ENCODE data around the gene ASPRV1. TPM values are rescaled to one million over a fixed set of nuclear protein-coding genes. Genes with fewer than 3 reads are reported as not detected.
"Not testable (repeated sequence)": the region's sequence is repeated elsewhere in the genome, so short reads cannot be mapped to it uniquely, and the experiment has no call there.

The ASPRV1 gene
- total and polyA plus RNA-seq, 4 donors: 0.19 to 0.75 (median 0.23) TPM

GRCh38 chr2:70003093-70003830, 41.8 kb upstream of the ASPRV1 start:
- H3K27ac ChIP-seq (ENCODE audit: low read depth in 1 of 2, low read length in 2 of 2): no peak overlapping the region
- H3K9ac ChIP-seq (ENCODE audit: low read depth in 1 of 2, low read length in 2 of 2): no peak overlapping the region
- TF ChIP-seq HNF4G (IDR thresholded peaks at IDR 0.05) (no peak), HNF4A (conservative IDR thresholded peaks at IDR 0.05) (no peak), FOXA1 (IDR thresholded peaks at IDR 0.05) (no peak), RAD21 (IDR thresholded peaks at IDR 0.05) (no peak), ATF3 (IDR thresholded peaks at IDR 0.05) (no peak), CTCF (IDR thresholded peaks at IDR 0.05; ENCODE audit: low read depth, low read length, missing input control) (no peak), JUND (IDR thresholded peaks at IDR 0.05) (no peak), RXRA (IDR thresholded peaks at IDR 0.05) (no peak), ZBTB33 (IDR thresholded peaks at IDR 0.05) (no peak), YY1 (IDR thresholded peaks at IDR 0.05) (no peak), SP1 (IDR thresholded peaks at IDR 0.05) (no peak)
- peaks cover 0 to 2% (median 0%) of the 10 kb centered on the region in 4 donors for H3K4me1 ChIP-seq (ENCODE audit: control insufficient read depth in 4 of 4, insufficient read depth in 4 of 4, low read length in 3 of 4)
- H3K27me3 ChIP-seq (ENCODE audit: control insufficient read depth in 4 of 4, insufficient read depth in 4 of 4, low read length in 3 of 4): no peaks in the 10 kb centered on the region
- H3K4me3 ChIP-seq (ENCODE audit: low read depth in 1 of 3, low read length in 3 of 3): no peak overlapping the region
- 96% methylated on average over 6 of the region's 6 CpGs for WGBS
- no peaks in the 10 kb centered on the region for H3K9me3 ChIP-seq (ENCODE audit: control insufficient read depth in 4 of 4, low read length in 3 of 4)
- no peak for DNase-seq (ENCODE audit: low spot score)
- no peaks in the 10 kb centered on the region for H3K36me3 ChIP-seq (ENCODE audit: control insufficient read depth in 4 of 4, insufficient read depth in 3 of 4, low read depth in 1 of 4, low read length in 3 of 4)

- DNase-seq (ENCODE audit: low spot score): no peak
- no peak overlapping the region for H3K9ac ChIP-seq (ENCODE audit: low read depth in 1 of 2, low read length in 2 of 2)
- H3K9me3 ChIP-seq (ENCODE audit: control insufficient read depth in 4 of 4, low read length in 3 of 4): no peaks in the 10 kb centered on the region
- H3K4me1 ChIP-seq (ENCODE audit: control insufficient read depth in 4 of 4, insufficient read depth in 4 of 4, low read length in 3 of 4): peaks cover 0 to 2% (median 0%) of the 10 kb centered on the region in 4 donors
- no peaks in the 10 kb centered on the region for H3K27me3 ChIP-seq (ENCODE audit: control insufficient read depth in 4 of 4, insufficient read depth in 4 of 4, low read length in 3 of 4)
- 76% methylated on average over 2 of the region's 2 CpGs for WGBS
- H3K4me3 ChIP-seq (ENCODE audit: low read depth in 1 of 3, low read length in 3 of 3): no peak overlapping the region
- no peak for TF ChIP-seq RXRA (IDR thresholded peaks at IDR 0.05)
- H3K36me3 ChIP-seq (ENCODE audit: control insufficient read depth in 4 of 4, insufficient read depth in 3 of 4, low read depth in 1 of 4, low read length in 3 of 4): no peaks in the 10 kb centered on the region
- no peak overlapping the region for H3K27ac ChIP-seq (ENCODE audit: low read depth in 1 of 2, low read length in 2 of 2)
These were observed 40.9 kb upstream of the ASPRV1 start for GRCh38 chr2:70002241-70002899.

- not testable (repeated sequence) for H3K9ac ChIP-seq (ENCODE audit: low read depth in 1 of 2, low read length in 2 of 2); H3K9me3 ChIP-seq (ENCODE audit: control insufficient read depth in 4 of 4, low read length in 3 of 4); H3K27ac ChIP-seq (ENCODE audit: low read depth in 1 of 2, low read length in 2 of 2); H3K4me3 ChIP-seq (ENCODE audit: low read depth in 1 of 3, low read length in 3 of 3); H3K36me3 ChIP-seq (ENCODE audit: control insufficient read depth in 4 of 4, insufficient read depth in 3 of 4, low read depth in 1 of 4, low read length in 3 of 4); H3K27me3 ChIP-seq (ENCODE audit: control insufficient read depth in 4 of 4, insufficient read depth in 4 of 4, low read length in 3 of 4); DNase-seq (ENCODE audit: low spot score); H3K4me1 ChIP-seq (ENCODE audit: control insufficient read depth in 4 of 4, insufficient read depth in 4 of 4, low read length in 3 of 4)
- 97% methylated on average over 6 of the region's 6 CpGs for WGBS
These were observed 39.1 kb upstream of the ASPRV1 start for GRCh38 chr2:70000529-70000928.

All from liver (tissue), 9 donors.